ENCODE data around the gene CD72.
"Not testable (repeated sequence)": the region's sequence is repeated elsewhere in the genome, so short reads cannot be mapped to it uniquely, and the experiment has no call there.

Gene CD72

DNA sequence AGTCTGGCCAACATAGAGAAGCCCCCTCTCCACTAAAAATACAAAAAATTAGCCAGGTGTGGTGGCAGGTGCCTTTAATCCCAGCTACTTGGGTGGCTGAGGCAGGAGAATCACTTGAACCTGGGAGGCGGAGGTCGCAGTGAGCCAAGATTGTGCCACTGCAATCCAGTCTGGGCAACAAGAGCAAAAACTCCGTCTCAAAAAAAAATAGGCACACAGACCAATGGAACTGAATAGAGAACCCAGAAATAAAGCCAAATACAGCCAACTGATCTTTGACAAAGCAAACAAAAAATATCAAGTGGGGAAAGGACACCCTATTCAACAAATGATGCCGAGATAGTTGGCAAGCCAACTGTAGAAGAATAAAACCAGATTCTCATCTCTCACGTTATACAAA lies 29.7 kb downstream of the CD72 start:
- not testable (repeated sequence) for DNase-seq (ENCODE audit: low read depth)

DNA sequence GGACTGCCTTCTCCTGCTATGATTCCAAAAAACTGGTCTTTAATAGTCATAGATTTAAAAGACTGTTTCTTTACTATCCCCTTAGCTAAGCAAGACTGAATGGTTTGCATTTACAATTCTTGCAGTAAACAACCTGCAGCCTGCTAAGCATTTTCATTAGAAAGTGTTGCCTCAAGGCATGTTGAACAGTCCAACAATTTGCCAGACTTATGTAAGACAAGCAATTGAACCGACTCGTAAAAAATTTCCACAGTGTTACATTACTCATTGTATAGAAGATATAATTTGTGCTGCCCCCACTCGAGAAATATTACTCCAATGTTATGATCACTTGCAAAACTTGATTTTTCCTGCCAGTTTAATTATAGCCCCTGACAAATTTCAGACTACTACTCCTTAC lies 33.5 kb downstream of the CD72 start:
- DNase-seq (ENCODE audit: low read depth) = not testable (repeated sequence)

DNA sequence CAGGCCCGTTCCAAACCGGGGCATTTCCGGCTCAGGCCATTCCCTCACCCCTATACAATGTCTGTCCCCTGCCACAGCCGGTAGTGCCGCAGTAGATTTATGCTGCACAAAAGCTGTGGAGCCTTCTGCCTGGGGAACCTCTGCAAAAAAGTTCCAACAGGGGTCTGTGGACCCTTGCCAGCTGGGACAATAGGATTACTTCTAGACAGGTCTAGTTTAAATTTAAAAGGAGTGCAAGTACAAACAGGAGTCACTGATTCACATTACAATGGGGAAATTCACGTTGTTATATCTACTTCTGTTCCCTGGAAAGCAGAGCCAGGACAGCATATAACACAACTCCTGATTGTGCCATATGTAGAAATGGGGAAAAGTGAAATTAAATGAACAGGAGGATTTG lies 34.7 kb downstream of the CD72 start:
- not testable (repeated sequence) for DNase-seq (ENCODE audit: low read depth)

DNA sequence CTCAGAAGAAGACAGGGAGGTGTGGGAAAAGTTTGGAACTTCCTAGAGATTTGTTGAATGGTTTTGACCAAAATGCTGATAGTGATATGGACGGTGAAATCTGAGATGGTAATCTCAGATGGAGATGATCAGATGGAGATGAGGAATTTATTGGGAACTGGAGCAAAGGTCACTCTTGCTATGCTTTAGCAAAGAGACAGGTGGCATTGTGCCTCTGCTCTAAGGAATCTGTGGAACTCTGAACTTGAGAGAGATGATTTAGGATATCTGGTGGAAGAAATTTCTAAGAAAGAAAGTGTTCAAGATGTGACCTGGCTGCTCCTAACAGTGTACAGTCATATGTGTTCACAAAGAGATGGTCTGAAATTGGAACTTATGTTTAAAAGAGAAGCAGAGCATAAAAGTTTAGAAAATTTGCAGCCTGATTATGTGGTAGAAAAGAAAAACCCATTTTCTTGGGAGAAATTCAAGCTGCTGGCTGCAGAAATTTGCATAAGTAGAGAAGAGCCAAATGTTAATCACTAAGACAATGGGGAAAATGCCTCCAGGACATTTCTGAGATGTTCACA lies 38.5 kb downstream of the CD72 start:
- DNase-seq (ENCODE audit: low read depth) = not testable (repeated sequence)

DNA sequence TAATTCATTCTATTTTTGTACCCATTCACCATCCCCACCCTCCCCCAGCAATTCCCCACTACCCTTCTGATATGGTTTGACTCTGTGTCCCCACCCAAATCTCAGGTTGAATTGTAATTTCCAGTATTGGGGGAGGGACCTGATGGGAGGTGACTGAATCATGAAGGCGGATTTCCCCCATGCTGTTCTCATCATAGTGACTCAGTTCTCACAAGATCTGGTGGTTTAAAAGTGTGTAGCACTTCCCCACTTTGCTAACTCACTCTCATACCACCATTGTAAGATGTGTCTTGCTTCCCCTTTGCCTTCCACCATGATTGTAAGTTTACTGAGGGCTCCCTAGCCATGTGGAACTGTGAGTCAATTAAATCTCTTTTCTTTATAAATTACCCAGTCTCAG lies 39.1 kb downstream of the CD72 start:
- no peak for DNase-seq (ENCODE audit: low read depth)

DNA sequence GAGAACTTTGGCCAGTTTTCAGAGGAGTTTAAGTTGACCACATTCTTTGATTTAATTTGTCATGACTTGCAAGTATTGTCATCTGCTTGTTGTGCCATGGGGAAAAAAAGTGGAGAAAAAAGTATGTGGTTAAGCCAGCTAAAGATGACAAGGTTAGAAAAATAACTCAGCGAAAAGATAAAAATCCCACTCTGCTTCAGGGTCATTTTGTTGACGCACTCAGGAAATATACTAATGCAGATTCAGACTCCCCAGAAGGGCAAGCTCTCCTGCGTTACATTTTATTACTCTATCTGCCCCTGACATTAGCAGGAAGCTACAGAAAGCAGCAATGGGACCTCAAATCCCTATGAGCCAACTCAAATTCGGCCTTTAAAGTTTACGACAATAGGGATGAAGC lies 40.7 kb downstream of the CD72 start:
- no peak for DNase-seq (ENCODE audit: low read depth)

DNA sequence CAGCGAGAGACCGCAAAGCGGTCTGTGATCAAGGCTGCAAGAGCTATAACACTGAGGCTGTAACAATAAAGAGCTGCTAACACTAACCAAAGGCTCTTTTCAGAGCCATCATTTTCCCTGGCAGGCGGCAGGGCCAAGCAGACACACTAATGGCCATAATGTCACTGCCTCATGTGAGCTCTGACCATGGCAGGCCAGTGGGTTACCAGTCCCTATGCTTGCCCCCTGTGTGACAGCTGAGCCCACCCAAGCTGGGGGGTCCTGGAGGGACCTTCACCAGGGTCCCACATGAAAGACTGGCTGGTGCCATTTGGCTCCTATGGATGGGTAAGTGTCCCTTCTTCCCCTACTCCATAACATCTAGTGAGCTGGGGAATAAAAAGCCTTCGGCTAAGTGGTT lies 42.7 kb downstream of the CD72 start:
- no peak for DNase-seq (ENCODE audit: low read depth)

DNA sequence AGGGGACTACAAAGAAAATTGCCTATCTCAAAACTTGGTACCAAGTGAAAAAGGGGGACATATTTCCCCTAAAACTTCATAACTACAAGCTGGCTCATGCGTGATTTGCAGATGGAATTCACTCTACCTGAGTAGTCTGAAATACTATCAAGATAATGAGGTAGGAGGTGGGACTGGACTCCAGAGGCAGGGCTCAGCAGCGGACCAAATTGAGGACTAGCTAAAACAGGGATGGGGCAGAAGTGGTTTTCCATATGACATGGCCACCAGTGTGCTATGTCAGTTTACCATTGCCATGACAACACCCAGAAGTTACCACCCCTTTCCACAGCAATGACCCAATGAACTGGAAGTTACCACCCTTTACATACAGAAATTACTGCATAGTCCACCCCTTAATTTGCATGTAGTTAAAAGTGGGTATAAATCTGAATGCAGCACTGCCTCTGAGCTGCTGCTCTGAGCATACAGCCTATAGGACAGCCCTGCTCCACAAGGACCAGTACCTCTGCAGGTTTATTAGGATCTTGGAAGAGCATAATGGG lies 43.6 kb downstream of the CD72 start:
- DNase-seq (ENCODE audit: low read depth) = no peak

DNA sequence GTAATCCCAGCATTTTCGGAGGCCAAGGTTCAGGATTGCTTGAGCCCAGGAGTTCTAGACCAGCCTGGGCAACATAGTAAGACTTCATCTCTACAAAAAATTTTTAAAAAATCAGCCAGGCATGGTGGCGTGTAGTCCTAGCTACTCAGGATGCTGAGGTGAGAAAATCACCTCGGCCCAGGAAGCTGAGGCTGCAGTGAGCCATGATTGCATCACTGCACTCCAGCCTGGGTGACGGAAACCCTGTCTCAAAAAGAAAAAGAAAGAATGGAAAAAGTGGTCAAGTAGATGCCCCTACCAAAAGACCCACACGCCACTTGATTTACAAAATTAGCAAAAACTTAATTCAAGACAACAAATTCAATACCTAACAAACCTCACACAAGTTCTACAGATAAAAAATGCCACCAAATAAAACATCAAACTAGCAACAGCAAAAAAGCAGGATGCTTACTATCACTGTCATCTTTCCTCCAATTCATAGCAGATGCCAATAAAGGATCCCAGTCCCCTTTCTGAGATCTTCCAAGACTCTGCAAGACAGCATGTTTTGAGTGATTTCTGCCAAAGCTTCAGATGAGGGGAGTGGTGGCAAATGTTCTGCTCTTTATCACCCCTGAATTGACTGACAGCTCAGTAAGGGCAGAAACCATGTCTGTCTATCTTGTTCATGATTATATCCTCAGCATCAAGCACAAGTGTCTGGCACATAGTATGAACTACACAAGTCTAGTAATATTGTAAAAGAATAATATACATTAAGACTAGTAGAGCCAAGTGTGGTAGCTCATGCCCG lies 47.3 kb downstream of the CD72 start:
- no peak for DNase-seq (ENCODE audit: low read depth)

DNA sequence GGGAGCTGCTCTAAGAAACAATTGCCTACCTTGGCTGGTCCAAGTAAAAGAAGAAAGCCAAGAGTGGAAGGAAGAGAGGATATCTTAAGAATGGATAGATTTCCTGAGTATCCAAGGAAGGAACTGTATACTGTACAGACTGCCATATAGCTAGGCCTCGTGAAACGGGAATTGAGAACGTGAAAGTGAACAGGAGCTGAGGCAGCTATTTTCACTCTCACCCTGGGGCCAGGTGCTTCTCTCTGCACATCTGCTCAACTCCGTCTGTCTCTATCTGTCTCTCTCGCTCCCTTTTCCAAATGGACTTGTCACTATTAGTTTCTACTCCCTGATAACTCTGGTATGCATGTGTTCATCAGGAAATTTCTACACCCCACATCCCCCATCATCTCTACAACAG lies 49.0 kb downstream of the CD72 start:
- DNase-seq (ENCODE audit: low read depth) = no peak

DNA sequence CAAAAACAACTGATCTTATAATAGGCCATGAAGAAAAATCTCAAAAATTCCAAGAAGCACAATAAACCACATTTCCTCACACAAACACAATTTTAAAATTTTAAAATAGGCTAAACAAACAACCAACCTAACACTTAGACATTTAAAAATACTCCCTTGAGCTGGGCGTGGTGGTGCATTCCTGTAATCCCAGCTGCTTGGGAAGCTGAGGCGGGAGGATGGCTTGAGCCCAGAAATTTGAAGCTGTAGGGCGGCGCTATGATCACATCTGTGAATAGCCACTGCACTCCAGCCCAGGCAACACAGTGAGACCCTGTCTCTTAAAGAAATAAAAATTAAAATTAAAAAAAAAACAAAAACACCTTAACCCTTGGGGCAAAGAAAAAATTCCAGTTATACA lies 50.0 kb downstream of the CD72 start:
- no peak for DNase-seq (ENCODE audit: low read depth)

DNA sequence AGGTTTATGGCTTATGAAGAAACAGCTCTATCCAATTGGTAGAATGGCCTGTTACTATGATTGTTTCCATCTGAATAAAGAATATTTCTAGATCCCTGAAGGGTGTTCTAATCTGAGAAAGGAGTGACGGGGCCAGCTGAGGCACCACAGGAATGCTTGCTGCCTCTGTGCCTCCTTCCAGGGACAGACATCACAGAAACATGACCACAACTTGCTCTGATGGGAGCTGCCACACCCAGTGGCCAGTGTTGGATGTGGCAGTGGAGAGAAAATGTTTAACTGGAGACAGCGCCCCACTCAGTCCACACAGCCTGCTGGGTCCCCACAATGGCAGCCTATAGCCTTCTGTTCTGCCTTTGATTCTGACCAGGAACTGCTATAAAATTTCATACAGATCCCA lies 51.8 kb downstream of the CD72 start:
- no peak for DNase-seq (ENCODE audit: low read depth)

DNA sequence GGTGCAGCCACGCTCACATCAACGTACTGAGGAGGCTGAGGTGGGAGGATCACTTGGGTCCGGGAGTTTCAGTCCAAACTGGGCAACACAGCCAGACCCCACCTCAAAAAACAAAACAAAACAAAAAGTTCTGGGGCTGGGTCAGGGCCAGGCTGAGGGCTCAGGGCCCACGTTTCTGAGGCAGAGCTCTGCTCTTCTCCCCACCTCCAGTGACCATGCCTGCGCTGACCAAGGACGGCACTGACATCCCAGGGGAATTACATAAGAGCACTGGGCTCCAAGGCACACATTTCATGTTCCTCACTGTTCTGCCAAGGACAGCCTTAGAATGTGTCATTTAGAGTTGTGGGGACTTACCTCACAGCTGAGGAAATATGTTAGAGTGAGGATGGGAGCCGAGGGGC lies 53.6 kb downstream of the CD72 start:
- no peak for DNase-seq (ENCODE audit: low read depth)

DNA sequence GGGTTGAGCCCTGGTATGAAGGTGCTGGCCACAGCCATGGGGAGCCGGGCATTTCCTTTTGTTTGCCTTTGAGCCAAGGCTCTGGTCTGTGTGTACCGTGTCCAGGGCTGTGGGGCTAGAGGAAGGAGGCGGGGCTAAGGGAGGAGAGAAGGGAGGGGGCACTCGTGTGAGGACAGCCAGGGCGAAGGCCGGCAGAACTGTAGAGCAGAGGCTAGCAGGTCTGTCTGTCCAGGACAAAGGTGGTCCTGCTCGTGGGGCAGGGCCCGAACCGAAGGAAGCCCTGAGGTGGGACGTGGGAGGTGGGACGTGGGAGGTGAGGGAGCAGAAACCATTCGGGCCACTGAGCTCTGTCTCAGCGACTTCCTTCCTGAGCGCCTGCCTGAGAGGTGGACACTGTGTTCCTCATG lies 54.4 kb downstream of the CD72 start:
- no peak for DNase-seq (ENCODE audit: low read depth)

DNA sequence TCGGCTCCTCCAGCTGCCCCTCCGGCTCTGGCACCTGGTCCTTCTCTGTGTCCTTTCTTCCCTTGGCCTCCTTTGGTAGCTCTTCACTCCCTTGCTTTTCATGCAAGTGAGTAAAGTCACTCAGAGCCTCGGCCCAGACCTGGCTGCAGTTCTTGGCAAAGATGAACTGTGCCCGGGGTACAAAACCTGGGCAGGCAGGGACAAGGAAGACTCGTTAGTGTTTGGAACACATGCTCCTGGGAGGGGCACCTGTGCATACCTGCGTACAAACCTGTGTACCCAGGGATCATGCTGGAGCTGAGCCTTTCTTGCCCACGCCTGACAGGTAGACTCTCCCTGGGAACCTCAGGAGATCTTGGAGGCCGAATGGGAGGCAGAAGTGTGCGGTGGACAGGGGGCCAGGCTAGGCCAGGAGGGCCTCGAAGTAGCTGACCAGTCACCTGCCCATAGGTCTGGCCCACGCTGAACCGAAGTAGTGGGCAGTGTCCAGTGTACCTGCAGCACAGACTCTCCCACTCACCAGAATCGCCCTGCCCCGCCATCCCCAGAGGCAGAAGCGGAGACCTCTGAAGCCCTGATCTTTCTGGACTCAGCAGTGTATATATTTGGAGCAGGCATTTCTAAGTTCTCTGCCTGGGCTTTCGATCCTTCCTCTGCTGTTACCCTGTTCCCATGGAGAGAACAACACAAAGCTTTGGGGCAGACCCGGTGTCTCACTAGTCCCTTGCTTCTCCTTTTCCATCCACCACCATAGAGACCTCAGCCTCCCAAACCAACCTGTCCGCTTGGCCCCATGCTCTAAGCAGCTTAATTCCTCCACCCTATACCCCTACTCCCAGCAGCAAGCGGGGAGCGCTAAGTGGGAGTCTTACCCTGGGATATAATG lies 55.1 kb downstream of the CD72 start:
- no peak for DNase-seq (ENCODE audit: low read depth)

DNA sequence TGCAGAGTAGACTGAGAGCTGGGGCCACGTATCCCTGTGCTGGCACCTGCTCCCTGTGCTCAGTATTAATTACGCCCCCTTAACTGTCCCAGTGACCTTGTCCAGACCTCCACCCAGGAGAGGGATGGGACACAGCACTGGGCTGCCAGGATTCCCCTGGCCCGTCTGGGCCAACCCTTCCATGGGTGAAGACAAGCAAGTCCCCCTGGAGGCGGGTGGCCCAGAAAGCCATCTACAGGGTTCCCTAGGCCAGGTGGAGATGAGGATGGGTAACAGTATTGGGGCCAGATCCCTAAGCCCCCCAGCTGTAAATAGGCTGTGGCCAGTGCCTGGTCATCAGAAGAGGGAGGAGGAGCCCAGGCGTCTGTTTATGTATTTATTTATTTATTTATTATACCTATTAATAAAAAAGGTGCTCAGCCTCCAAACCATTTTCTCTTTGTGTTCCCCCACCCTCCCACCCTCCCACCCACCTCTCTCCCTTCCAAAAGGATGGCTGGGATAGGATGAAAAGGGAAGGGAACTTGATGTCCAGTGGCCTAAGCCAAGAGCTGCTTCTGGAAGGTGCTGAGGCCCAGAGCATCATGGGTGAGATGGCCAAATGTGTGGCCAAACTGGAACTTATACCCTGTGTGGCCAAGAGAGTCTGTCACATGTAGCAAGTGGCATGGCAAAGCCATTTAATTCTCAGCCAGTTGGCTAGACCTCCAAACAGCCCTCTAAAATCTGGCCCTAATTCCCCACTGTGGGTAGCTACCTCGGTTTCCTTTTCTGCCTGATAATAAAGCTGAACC lies 56.5 kb downstream of the CD72 start:
- DNase-seq (ENCODE audit: low read depth) = no peak

DNA sequence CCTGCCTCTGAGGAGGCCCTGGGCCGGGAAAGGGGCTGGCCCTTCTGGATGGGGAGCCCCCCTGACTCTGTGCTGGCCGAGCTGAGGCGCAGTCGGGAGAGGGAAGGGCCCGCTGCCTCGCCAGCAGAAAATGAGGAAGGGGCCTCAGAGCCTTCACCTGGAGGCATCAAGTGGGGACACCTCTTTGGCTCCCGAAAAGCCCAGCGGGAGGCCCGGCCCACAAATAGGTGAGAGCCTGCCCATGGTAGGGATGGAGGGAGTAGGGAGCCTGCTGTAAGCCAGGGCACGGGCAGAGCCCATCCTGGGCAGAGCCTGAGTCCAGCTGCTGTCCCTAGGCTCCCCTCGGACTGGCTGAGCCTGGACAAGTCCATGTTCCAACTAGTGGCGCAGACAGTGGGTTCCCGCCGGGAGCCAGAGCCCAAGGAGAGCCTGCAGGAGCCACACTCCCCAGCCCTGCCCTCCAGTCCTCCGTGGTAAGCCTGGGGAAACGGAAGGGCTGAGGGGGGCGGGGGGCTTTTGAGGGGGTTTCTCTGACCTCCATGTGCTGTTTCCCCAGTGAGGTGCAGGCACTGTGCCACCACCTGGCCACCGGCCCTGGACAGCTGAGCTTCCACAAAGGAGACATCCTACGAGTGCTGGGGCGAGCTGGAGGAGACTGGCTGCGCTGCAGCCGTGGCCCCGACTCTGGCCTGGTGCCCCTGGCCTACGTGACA lies 57.4 kb downstream of the CD72 start:
- no peak for DNase-seq (ENCODE audit: low read depth)
